GM23338 (cell line): ENCODE measurements around the gene SGCD. TPM values are rescaled to one million over a fixed set of nuclear protein-coding genes. Genes with fewer than 3 reads are reported as not detected.

ENCODE experiments used
- ATAC-seq: fragments of 200-7000 bp; cut with Tn5 transposase; 3 replicates; pipeline ENCODE4 v1.9.1; 2020
- DNase-seq: peaks from one replicate; pipeline ENCODE4 v3.0.0-alpha.2; 2015; ENCODE audit warnings: low spot score
- H2AFZ ChIP-seq: fragments of 200-600 bp; sonication (generic); 2 replicates; pipeline ENCODE4 v1.8.0; 2016; ENCODE audit warnings: antibody characterized with exemption, mild to moderate bottlenecking, moderate library complexity
- H3F3A ChIP-seq: fragments of 200-600 bp; sonication (generic); replicated peaks from 2 replicates; pipeline ENCODE4 v1.8.0; 2017; ENCODE audit warnings: antibody characterized with exemption, mixed run types, low read depth
- H3K27ac ChIP-seq: fragments of 200-600 bp; sonication (generic); 2 replicates; pipeline ENCODE4 v1.6.1; 2016; ENCODE audit warnings: low read depth
- H3K27me3 ChIP-seq: fragments of 200-600 bp; sonication (generic); 2 replicates; pipeline ENCODE4 v1.8.0; 2016; ENCODE audit warnings: mild to moderate bottlenecking, mixed run types, moderate library complexity; ENCODE audit not compliant: insufficient read depth
- H3K36me3 ChIP-seq: fragments of 200-600 bp; sonication (generic); 2 replicates; pipeline ENCODE4 v1.8.0; 2016; ENCODE audit warnings: mild to moderate bottlenecking; ENCODE audit not compliant: insufficient read depth
- H3K4me1 ChIP-seq: fragments of 200-600 bp; sonication (generic); 2 replicates; pipeline ENCODE4 v1.8.0; 2016; ENCODE audit warnings: mild to moderate bottlenecking, moderate library complexity; ENCODE audit not compliant: insufficient read depth
- H3K4me2 ChIP-seq: fragments of 200-600 bp; sonication (generic); 2 replicates; pipeline ENCODE4 v1.7.1; 2017; ENCODE audit warnings: mixed run types
- H3K4me3 ChIP-seq: fragments of 200-600 bp; sonication (generic); 2 replicates; pipeline ENCODE4 v1.6.1; 2016; ENCODE audit warnings: mixed run types
- H3K79me2 ChIP-seq: fragments of 200-600 bp; sonication (generic); replicated peaks from 2 replicates; pipeline ENCODE4 v1.8.0; 2017; ENCODE audit warnings: mild to moderate bottlenecking; ENCODE audit not compliant: insufficient read depth
- H3K9me2 ChIP-seq: fragments of 200-600 bp; sonication (generic); 2 replicates; pipeline ENCODE4 v1.8.0; 2017; ENCODE audit not compliant: insufficient read depth
- H4K20me1 ChIP-seq: fragments of 200-600 bp; sonication (generic); replicated peaks from 2 replicates; pipeline ENCODE4 v1.8.0; 2017; ENCODE audit warnings: mild to moderate bottlenecking; ENCODE audit not compliant: insufficient read depth
- H3K27ac Mint-ChIP-seq: 2 replicates; pipeline ENCODE4 v1.8.0; 2020; ENCODE audit warnings: inconsistent platforms, mild to moderate bottlenecking, moderate library complexity, mixed read lengths
- H3K27me3 Mint-ChIP-seq: 3 replicates; pipeline ENCODE4 v1.8.0; 2022; ENCODE audit warnings: low read depth, mild to moderate bottlenecking, moderate library complexity, mixed read lengths, inconsistent platforms; ENCODE audit not compliant: insufficient read depth, poor library complexity
- H3K36me3 Mint-ChIP-seq: 3 replicates; pipeline ENCODE4 v1.8.0; 2021; ENCODE audit warnings: low read depth, mild to moderate bottlenecking, inconsistent platforms, moderate library complexity, mixed read lengths
- H3K4me1 Mint-ChIP-seq: 3 replicates; pipeline ENCODE4 v1.8.0; 2020; ENCODE audit warnings: mild to moderate bottlenecking, inconsistent platforms, mixed read lengths
- H3K4me3 Mint-ChIP-seq: 3 replicates; pipeline ENCODE4 v1.8.0; 2021; ENCODE audit warnings: moderate library complexity, mild to moderate bottlenecking, inconsistent platforms, mixed read lengths
- H3K9me3 Mint-ChIP-seq: 3 replicates; pipeline ENCODE4 v1.8.0; 2020; ENCODE audit warnings: moderate library complexity, mild to moderate bottlenecking, inconsistent platforms, mixed read lengths
- CREB1 ChIP-seq: fragments of 250-450 bp; sonication (Bioruptor Pico); IDR thresholded peaks from 2 replicates; pipeline ENCODE4 v1.5.0; 2020; ENCODE audit warnings: low read depth, mild to moderate bottlenecking, moderate library complexity
- EZH2 ChIP-seq: fragments of 200-600 bp; sonication (generic); IDR thresholded peaks from one replicate; pipeline ENCODE4 v1.8.0; 2017; ENCODE audit warnings: antibody characterized with exemption, mild to moderate bottlenecking, low read depth; ENCODE audit not compliant: unreplicated experiment
- NANOG ChIP-seq: IDR thresholded peaks from 2 replicates; pipeline ENCODE4 v1.6.1; 2016; ENCODE audit warnings: antibody characterized with exemption, borderline replicate concordance
- STAT1 ChIP-seq: IDR thresholded peaks from one replicate; pipeline ENCODE4 v1.6.1; 2016; ENCODE audit warnings: antibody characterized with exemption; ENCODE audit not compliant: unreplicated experiment
- polyA plus RNA-seq: library from polyadenylated mRNA; unstranded; fragments of >200 nt; fragmentation: Nextera tagmentation; extraction: Ambion mirVana; gene quantifications from 2 replicates; pipeline ENCODE4 v1.2.1, GENCODE V29; 2016
- total RNA-seq: library from RNA; depleted of rRNA; stranded (reverse); fragments of >200 nt; shearing (Covaris generic); gene quantifications from 2 replicates; pipeline ENCODE4 v1.2.3, GENCODE V29; 2014
- TF ChIP-seq, protein P1 (sequence below): IDR thresholded peaks from 2 replicates; pipeline ENCODE4 v1.6.1; 2016; ENCODE audit warnings: antibody characterized with exemption
- TF ChIP-seq, protein P2 (sequence below): IDR thresholded peaks from one replicate; pipeline ENCODE4 v1.6.1; 2018; ENCODE audit warnings: antibody characterized with exemption; ENCODE audit not compliant: unreplicated experiment
- TF ChIP-seq, protein P3 (sequence below): fragments of 250-450 bp; sonication (Bioruptor Pico); IDR thresholded peaks from 2 replicates; pipeline ENCODE4 v1.5.0; 2020; ENCODE audit warnings: mild to moderate bottlenecking, moderate library complexity

Gene SGCD
- total and polyA plus RNA-seq, 2 experiments from 2014 or later = 0.03 to 0.05 TPM

- Mint-ChIP-seq H3K27me3 (no peaks in the 10 kb centered on the region), H3K4me3 (no peak overlapping the region), H3K4me1 (no peaks in the 10 kb centered on the region), H3K27ac (no peak overlapping the region), H3K9me3 (peaks cover 9% of the 10 kb centered on the region), H3K36me3 (peaks cover 5% of the 10 kb centered on the region; the same call in 1 of the 3 replicates)
- Histone ChIP-seq H4K20me1 (no peaks in the 10 kb centered on the region), H3F3A (no peaks in the 10 kb centered on the region), H3K4me2 (no peak overlapping the region), H3K4me3 (no peak overlapping the region), H3K79me2 (no peaks in the 10 kb centered on the region), H3K4me1 (no peaks in the 10 kb centered on the region), H2AFZ (no peak overlapping the region), H3K27me3 (no peaks in the 10 kb centered on the region), H3K36me3 (no peaks in the 10 kb centered on the region), H3K27ac (no peak overlapping the region), H3K9me2 (peaks cover 16% of the 10 kb centered on the region)
- TF ChIP-seq EZH2 (no peak), CREB1 (CRISPR knock-in tag) (no peak), NANOG (no peak), STAT1 (no peak)
- TF ChIP-seq, protein P1, sequence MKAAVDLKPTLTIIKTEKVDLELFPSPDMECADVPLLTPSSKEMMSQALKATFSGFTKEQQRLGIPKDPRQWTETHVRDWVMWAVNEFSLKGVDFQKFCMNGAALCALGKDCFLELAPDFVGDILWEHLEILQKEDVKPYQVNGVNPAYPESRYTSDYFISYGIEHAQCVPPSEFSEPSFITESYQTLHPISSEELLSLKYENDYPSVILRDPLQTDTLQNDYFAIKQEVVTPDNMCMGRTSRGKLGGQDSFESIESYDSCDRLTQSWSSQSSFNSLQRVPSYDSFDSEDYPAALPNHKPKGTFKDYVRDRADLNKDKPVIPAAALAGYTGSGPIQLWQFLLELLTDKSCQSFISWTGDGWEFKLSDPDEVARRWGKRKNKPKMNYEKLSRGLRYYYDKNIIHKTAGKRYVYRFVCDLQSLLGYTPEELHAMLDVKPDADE = no peak
- TF ChIP-seq, protein P2, sequence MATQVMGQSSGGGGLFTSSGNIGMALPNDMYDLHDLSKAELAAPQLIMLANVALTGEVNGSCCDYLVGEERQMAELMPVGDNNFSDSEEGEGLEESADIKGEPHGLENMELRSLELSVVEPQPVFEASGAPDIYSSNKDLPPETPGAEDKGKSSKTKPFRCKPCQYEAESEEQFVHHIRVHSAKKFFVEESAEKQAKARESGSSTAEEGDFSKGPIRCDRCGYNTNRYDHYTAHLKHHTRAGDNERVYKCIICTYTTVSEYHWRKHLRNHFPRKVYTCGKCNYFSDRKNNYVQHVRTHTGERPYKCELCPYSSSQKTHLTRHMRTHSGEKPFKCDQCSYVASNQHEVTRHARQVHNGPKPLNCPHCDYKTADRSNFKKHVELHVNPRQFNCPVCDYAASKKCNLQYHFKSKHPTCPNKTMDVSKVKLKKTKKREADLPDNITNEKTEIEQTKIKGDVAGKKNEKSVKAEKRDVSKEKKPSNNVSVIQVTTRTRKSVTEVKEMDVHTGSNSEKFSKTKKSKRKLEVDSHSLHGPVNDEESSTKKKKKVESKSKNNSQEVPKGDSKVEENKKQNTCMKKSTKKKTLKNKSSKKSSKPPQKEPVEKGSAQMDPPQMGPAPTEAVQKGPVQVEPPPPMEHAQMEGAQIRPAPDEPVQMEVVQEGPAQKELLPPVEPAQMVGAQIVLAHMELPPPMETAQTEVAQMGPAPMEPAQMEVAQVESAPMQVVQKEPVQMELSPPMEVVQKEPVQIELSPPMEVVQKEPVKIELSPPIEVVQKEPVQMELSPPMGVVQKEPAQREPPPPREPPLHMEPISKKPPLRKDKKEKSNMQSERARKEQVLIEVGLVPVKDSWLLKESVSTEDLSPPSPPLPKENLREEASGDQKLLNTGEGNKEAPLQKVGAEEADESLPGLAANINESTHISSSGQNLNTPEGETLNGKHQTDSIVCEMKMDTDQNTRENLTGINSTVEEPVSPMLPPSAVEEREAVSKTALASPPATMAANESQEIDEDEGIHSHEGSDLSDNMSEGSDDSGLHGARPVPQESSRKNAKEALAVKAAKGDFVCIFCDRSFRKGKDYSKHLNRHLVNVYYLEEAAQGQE = no peak
- TF ChIP-seq, protein P3, sequence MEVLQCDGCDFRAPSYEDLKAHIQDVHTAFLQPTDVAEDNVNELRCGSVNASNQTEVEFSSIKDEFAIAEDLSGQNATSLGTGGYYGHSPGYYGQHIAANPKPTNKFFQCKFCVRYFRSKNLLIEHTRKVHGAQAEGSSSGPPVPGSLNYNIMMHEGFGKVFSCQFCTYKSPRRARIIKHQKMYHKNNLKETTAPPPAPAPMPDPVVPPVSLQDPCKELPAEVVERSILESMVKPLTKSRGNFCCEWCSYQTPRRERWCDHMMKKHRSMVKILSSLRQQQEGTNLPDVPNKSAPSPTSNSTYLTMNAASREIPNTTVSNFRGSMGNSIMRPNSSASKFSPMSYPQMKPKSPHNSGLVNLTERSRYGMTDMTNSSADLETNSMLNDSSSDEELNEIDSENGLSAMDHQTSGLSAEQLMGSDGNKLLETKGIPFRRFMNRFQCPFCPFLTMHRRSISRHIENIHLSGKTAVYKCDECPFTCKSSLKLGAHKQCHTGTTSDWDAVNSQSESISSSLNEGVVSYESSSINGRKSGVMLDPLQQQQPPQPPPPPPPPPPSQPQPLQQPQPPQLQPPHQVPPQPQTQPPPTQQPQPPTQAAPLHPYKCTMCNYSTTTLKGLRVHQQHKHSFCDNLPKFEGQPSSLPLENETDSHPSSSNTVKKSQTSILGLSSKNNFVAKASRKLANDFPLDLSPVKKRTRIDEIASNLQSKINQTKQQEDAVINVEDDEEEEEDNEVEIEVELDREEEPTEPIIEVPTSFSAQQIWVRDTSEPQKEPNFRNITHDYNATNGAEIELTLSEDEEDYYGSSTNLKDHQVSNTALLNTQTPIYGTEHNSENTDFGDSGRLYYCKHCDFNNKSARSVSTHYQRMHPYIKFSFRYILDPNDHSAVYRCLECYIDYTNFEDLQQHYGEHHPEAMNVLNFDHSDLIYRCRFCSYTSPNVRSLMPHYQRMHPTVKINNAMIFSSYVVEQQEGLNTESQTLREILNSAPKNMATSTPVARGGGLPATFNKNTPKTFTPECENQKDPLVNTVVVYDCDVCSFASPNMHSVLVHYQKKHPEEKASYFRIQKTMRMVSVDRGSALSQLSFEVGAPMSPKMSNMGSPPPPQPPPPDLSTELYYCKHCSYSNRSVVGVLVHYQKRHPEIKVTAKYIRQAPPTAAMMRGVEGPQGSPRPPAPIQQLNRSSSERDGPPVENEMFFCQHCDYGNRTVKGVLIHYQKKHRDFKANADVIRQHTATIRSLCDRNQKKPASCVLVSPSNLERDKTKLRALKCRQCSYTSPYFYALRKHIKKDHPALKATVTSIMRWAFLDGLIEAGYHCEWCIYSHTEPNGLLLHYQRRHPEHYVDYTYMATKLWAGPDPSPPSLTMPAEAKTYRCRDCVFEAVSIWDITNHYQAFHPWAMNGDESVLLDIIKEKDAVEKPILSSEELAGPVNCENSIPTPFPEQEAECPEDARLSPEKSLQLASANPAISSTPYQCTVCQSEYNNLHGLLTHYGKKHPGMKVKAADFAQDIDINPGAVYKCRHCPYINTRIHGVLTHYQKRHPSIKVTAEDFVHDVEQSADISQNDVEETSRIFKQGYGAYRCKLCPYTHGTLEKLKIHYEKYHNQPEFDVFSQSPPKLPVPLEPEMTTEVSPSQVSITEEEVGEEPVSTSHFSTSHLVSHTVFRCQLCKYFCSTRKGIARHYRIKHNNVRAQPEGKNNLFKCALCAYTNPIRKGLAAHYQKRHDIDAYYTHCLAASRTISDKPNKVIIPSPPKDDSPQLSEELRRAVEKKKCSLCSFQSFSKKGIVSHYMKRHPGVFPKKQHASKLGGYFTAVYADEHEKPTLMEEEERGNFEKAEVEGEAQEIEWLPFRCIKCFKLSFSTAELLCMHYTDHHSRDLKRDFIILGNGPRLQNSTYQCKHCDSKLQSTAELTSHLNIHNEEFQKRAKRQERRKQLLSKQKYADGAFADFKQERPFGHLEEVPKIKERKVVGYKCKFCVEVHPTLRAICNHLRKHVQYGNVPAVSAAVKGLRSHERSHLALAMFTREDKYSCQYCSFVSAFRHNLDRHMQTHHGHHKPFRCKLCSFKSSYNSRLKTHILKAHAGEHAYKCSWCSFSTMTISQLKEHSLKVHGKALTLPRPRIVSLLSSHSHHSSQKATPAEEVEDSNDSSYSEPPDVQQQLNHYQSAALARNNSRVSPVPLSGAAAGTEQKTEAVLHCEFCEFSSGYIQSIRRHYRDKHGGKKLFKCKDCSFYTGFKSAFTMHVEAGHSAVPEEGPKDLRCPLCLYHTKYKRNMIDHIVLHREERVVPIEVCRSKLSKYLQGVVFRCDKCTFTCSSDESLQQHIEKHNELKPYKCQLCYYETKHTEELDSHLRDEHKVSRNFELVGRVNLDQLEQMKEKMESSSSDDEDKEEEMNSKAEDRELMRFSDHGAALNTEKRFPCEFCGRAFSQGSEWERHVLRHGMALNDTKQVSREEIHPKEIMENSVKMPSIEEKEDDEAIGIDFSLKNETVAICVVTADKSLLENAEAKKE = no peak
- DNase-seq (no peak), ATAC-seq (no peak)
Measured at GRCh38 chr5:156597276-156597675, 270.3 kb downstream of the SGCD start.
